Astrocyte of the cerebellum (primary cell): ENCODE measurements around the gene METTL25.
A peak's percentile ranks its signal among the peaks of the same experiment; 100 is the strongest.

ENCODE experiments used
- DNase-seq: peaks from one replicate; pipeline ENCODE4 v3.0.0-alpha.2; 2011; ENCODE audit warnings: low read depth
- H3K4me3 ChIP-seq: 2 replicates; pipeline ENCODE4 v1.5.1; 2011; ENCODE audit warnings: mild to moderate bottlenecking, low read depth, low read length, moderate library complexity
- in situ Hi-C: cut with HindIII; loops from 2 replicates; pipeline ENCODE4 v1.10.0; 2017; ENCODE audit warnings: low sequenced_read_pairs
- TF ChIP-seq, protein P1 (sequence below): IDR thresholded peaks from 2 replicates; pipeline ENCODE4 v1.5.1; 2012; ENCODE audit warnings: low read length, low read depth, moderate library complexity, mild to moderate bottlenecking; ENCODE audit errors: missing control alignments

The METTL25 gene

DNA sequence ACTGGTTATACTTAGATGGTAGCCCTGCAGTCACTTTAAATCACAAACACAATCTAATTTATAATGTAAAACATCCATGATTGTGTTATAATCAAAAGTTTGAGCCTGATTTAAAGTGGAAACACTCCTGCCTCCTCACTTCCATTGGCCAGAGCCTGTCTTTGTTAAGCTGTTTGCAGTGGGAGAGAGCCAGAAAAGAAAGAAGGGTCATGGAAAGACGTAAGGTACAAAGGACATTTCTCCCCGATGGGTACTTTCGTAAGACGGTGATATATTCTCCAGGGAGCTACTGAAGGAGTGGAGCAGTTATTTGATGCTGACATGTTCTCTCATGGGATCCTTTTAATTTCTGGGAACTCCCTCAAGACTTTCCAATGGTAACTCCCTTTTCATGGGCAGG, 164.0 kb downstream of the METTL25 start:
- TF ChIP-seq, protein P1, sequence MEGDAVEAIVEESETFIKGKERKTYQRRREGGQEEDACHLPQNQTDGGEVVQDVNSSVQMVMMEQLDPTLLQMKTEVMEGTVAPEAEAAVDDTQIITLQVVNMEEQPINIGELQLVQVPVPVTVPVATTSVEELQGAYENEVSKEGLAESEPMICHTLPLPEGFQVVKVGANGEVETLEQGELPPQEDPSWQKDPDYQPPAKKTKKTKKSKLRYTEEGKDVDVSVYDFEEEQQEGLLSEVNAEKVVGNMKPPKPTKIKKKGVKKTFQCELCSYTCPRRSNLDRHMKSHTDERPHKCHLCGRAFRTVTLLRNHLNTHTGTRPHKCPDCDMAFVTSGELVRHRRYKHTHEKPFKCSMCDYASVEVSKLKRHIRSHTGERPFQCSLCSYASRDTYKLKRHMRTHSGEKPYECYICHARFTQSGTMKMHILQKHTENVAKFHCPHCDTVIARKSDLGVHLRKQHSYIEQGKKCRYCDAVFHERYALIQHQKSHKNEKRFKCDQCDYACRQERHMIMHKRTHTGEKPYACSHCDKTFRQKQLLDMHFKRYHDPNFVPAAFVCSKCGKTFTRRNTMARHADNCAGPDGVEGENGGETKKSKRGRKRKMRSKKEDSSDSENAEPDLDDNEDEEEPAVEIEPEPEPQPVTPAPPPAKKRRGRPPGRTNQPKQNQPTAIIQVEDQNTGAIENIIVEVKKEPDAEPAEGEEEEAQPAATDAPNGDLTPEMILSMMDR = no peak
- DNase-seq = no peak
- H3K4me3 ChIP-seq = no peak overlapping the region
- in situ Hi-C loops = no loop called here

DNA sequence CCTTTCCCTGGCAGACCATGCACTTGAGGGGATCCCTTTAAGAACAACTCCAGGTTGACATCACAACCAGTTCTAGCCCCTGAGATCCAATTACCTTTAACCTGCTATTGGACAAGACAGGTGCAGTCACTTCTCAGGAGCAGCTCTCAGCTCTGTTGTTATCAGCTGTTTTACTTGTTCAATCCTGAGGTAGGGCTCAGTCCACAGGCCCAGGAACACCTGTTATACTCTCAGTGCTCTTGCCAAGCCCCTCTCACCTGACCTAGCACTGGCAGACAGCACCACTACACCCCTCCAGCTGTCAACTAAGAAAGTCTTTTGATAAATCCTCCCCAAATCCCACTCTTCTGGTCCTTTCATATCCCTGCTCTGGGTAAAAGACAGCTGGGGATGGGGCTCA, 164.4 kb downstream of the METTL25 start:
- in situ Hi-C loops = no loop called here
- TF ChIP-seq, protein P1 = no peak
- no peak for DNase-seq

DNA sequence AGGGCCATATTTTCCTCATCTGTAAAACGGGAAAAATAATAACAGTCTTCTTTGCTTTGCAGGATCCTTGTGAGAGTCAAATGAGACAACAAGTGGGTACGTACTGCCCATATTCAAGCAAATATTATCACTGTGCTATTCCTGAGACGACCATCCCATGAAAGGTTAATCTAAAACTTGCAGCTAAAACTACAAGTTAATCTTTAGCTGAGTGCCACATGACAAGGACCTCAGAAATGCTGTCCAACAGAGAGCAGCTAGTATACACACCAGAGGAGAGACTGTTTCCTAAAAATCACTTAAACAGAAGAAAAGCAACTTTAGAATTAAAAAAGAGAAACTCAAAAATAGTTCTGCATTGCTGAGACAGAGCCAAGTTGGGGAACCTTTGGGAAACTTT, 165.7 kb downstream of the METTL25 start:
- in situ Hi-C loops = no loop called here
- DNase-seq = no peak
- TF ChIP-seq, protein P1 = no peak
- no peak overlapping the region for H3K4me3 ChIP-seq

More for the DNA sequence above, 164.4 kb downstream of the METTL25 start:
- no peak overlapping the region for H3K4me3 ChIP-seq

DNA sequence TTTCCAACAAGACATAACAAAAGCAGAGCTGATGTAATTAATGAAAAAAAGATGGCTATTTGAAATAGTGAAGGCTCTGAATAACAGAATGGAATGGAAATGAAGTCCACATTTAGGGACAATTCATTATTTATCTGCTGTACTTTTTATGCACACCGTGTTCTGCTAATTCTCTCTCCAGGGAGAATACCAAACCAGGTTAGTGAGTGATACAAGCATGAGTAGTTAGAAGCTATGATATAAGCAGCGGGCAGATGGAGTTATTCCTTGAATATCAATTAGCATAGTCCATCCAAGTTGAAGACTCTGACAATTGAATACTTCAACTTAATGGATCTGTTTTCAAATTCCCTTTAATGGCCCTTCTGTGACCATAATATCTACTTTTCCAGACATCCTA, 166.3 kb downstream of the METTL25 start:
- in situ Hi-C loops = no loop called here
- no peak overlapping the region for H3K4me3 ChIP-seq
- DNase-seq = no peak
- TF ChIP-seq, protein P1 = no peak

DNA sequence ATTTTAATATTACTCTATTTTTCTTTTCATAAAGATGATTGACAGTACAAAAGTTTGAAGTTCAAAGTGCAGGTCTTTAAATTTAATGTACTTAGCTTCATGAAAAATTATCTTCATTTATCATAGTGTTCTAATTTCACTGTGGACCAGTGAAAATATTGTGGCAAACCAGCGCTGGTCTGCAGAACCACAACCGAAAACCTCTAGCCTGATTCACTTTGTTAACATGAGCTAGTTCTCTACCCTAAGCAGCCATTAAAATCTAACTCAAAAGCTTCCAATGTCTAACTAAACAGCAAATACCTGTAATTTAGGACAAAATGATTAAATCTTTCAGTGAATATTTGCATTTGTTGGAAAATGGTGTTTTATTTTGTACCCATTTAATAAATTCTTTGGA, 167.3 kb downstream of the METTL25 start:
- TF ChIP-seq, protein P1 = no peak
- in situ Hi-C loops = no loop called here
- no peak overlapping the region for H3K4me3 ChIP-seq
- no peak for DNase-seq

DNA sequence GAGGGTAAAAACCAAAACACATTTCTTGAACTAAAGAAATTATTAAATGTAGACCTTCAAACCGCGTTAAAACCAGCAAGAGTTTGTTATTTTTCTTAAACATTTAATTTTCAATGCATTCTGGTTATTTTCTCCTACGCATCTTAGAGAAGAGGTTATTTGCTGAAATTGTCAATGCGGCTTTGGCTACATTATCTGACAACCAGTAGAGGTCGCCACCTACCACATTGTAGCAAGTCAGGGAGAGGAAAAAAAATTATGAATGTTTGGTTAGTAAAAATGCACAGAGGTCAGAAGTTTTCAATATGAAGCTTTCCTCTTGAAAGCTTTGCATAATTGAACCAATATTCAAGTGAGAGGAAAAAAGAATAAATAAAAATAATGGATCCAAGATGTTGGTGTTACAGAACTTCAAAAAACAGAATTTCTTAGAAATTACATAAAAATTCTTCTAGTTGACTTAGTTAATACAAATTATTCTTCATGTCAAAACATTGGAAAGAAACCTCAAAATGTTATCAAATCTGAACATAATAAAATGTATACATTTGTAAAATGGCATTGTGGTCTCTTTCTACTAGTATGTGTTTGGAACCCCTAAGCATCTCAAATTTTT, 168.9 kb downstream of the METTL25 start:
- DNase-seq = peak; percentile 71
- in situ Hi-C loops = no loop called here
- TF ChIP-seq, protein P1 = peak; percentile 95
- no peak overlapping the region for H3K4me3 ChIP-seq
